Astrocyte (in vitro differentiated cells and primary cell): ENCODE results near the gene BUB1B. TPM values are rescaled to one million over a fixed set of nuclear protein-coding genes. Genes with fewer than 3 reads are reported as not detected.

ENCODE experiments used
- DNase-seq: peaks from one replicate; pipeline ENCODE4 v3.0.0-alpha.2; 2010; ENCODE audit warnings: low read depth
- FAIRE-seq: peaks from 2 replicates; lab custom pipeline; 2011; peaks lifted over from hg19 to GRCh38; lab: Jason Lieb, UNC
- H2AFZ ChIP-seq: 2 replicates; pipeline ENCODE4 v1.6.0; 2012; ENCODE audit warnings: low read depth, low read length, inconsistent platforms
- H3K27ac ChIP-seq: 2 replicates; pipeline ENCODE4 v1.5.1; 2011; ENCODE audit warnings: low read depth, low read length, inconsistent platforms
- H3K27me3 ChIP-seq: 2 replicates; pipeline ENCODE4 v1.6.0; 2011; ENCODE audit warnings: low read length, inconsistent platforms; ENCODE audit not compliant: insufficient read depth
- H3K36me3 ChIP-seq: 2 replicates; pipeline ENCODE4 v1.5.1; 2011; ENCODE audit warnings: low read length, inconsistent platforms; ENCODE audit not compliant: insufficient read depth
- H3K4me1 ChIP-seq: 2 replicates; pipeline ENCODE4 v1.5.1; 2011; ENCODE audit warnings: low read length, inconsistent platforms; ENCODE audit not compliant: insufficient read depth
- H3K4me2 ChIP-seq: 2 replicates; pipeline ENCODE4 v1.6.0; 2012; ENCODE audit warnings: low read length, inconsistent platforms
- H3K4me3 ChIP-seq: 2 replicates; pipeline ENCODE4 v1.5.1; 2011; ENCODE audit warnings: low read depth, mild to moderate bottlenecking, low read length, inconsistent platforms; ENCODE audit not compliant: insufficient read depth
- H3K79me2 ChIP-seq: 2 replicates; pipeline ENCODE4 v1.6.0; 2012; ENCODE audit warnings: mild to moderate bottlenecking, low read length, inconsistent platforms; ENCODE audit not compliant: insufficient read depth
- H3K9ac ChIP-seq: 2 replicates; pipeline ENCODE4 v1.6.0; 2012; ENCODE audit warnings: mild to moderate bottlenecking, low read length, inconsistent platforms
- H3K9me3 ChIP-seq: 2 replicates; pipeline ENCODE4 v1.5.1; 2012; ENCODE audit warnings: low read depth, mild to moderate bottlenecking, low read length, inconsistent platforms; ENCODE audit not compliant: insufficient read depth
- H4K20me1 ChIP-seq: 2 replicates; pipeline ENCODE4 v1.6.0; 2012; ENCODE audit warnings: low read length, inconsistent platforms; ENCODE audit not compliant: insufficient read depth
- H3K27ac Mint-ChIP-seq: one replicate; pipeline ENCODE4 v1.8.0; 2021; ENCODE audit warnings: mild to moderate bottlenecking, mixed read lengths; ENCODE audit not compliant: unreplicated experiment
- H3K27me3 Mint-ChIP-seq: one replicate; pipeline ENCODE4 v1.8.0; 2021; ENCODE audit warnings: low read depth, mixed read lengths; ENCODE audit not compliant: unreplicated experiment
- H3K36me3 Mint-ChIP-seq: one replicate; pipeline ENCODE4 v1.8.0; 2021; ENCODE audit warnings: low read depth, mixed read lengths; ENCODE audit not compliant: unreplicated experiment
- H3K4me1 Mint-ChIP-seq: one replicate; pipeline ENCODE4 v1.8.0; 2021; ENCODE audit warnings: low read depth, mixed read lengths; ENCODE audit not compliant: unreplicated experiment
- H3K4me3 Mint-ChIP-seq: one replicate; pipeline ENCODE4 v1.8.0; 2021; ENCODE audit warnings: mild to moderate bottlenecking, moderate library complexity, mixed read lengths; ENCODE audit not compliant: unreplicated experiment
- H3K9me3 Mint-ChIP-seq: one replicate; pipeline ENCODE4 v1.8.0; 2021; ENCODE audit warnings: mild to moderate bottlenecking, mixed read lengths; ENCODE audit not compliant: unreplicated experiment
- EZH2 ChIP-seq: IDR thresholded peaks from 2 replicates; pipeline ENCODE4 v1.6.1; 2012; ENCODE audit warnings: mild to moderate bottlenecking, low read length, inconsistent platforms; ENCODE audit not compliant: insufficient read depth
- total RNA-seq: library from RNA; stranded (reverse); gene quantifications from 2 replicates; pipeline ENCODE4 v1.2.1, GENCODE V29; 2021
- TF ChIP-seq, protein P1 (sequence below): IDR thresholded peaks from 2 replicates; pipeline ENCODE4 v1.5.1; 2011; ENCODE audit warnings: low read depth, mild to moderate bottlenecking, inconsistent platforms, low read length, moderate library complexity; ENCODE audit not compliant: insufficient read depth

The BUB1B gene
- total RNA-seq, 1 donor from 2014 or later: 5.2 TPM

DNA sequence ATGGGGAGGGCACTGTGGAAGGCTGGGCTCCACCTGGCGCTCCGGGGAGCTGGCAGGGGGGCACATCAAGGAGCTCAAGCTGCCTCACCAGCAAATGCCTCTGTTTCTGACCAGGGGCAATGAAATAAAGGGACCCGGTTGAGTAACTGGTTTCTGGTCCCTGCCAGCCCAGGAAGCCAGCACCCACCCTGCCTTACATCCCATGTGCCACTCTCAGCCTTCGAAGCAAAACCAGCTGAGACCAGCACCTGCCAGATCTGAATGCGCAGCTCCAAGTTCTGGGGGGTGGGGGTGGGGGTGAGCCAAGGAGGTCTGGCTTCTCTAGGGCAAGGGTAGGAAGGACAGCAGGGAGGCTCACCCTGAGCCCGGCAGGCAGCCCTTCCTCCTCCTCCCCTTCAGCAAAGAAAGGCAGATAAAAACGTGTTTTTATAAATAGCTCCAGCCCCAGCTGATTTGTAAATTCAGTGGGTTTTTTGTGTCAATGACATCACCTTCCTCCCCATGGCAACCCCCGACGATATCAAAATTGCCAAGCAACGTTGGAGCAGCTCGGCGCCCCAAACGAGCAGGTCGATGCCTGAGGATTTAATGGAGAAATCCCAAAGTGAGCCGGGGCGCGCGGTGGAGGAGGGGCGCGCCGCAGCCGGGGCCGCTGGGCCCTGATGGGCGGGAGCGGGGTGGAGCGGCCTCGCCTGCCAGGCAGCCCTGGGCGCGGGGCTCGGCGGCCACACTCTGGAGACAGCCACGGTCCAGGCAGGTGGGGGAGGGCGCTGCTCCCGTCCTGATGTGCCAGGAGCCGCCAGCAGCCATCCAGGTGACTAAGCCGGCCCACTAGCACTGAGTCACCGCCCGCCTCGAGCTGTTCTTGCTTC, 77.9 kb downstream of the BUB1B start, which contains the start of gene PAK6:
Gene PAK6, plus strand, starts transcription at position 532 of the 872 bp plus-strand sequence. CDS start 25,723 bp downstream, outside the sequence.
- Histone ChIP-seq H3K27me3 (peaks cover 3% of the 10 kb centered on the region), H3K36me3 (no peaks in the 10 kb centered on the region), H2AFZ (peak within 1 kb of the TSS; percentile 62), H3K9ac (peak within 1 kb of the TSS; percentile 70), H3K4me2 (peak within 1 kb of the TSS; percentile 90), H3K4me3 (peak within 1 kb of the TSS; percentile 52), H4K20me1 (peaks cover 5% of the 10 kb centered on the region), H3K9me3 (no peaks in the 10 kb centered on the region), H3K79me2 (no peaks in the 10 kb centered on the region), H3K4me1 (peaks cover 11% of the 10 kb centered on the region), H3K27ac (no peak within 1 kb of the TSS)
- TF ChIP-seq EZH2: no peak
- TF ChIP-seq, protein P1, sequence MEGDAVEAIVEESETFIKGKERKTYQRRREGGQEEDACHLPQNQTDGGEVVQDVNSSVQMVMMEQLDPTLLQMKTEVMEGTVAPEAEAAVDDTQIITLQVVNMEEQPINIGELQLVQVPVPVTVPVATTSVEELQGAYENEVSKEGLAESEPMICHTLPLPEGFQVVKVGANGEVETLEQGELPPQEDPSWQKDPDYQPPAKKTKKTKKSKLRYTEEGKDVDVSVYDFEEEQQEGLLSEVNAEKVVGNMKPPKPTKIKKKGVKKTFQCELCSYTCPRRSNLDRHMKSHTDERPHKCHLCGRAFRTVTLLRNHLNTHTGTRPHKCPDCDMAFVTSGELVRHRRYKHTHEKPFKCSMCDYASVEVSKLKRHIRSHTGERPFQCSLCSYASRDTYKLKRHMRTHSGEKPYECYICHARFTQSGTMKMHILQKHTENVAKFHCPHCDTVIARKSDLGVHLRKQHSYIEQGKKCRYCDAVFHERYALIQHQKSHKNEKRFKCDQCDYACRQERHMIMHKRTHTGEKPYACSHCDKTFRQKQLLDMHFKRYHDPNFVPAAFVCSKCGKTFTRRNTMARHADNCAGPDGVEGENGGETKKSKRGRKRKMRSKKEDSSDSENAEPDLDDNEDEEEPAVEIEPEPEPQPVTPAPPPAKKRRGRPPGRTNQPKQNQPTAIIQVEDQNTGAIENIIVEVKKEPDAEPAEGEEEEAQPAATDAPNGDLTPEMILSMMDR: no peak
- H3K27me3 Mint-ChIP-seq: peaks cover 24% of the 10 kb centered on the region
- H3K4me3 Mint-ChIP-seq: peak within 1 kb of the TSS; percentile 75
- peaks cover 25% of the 10 kb centered on the region for H3K4me1 Mint-ChIP-seq
- H3K9me3 Mint-ChIP-seq: peaks cover 2% of the 10 kb centered on the region
- peak; percentile 30 for DNase-seq
- FAIRE-seq: no peak
- H3K27ac Mint-ChIP-seq: peak within 1 kb of the TSS; percentile 58
- no peaks in the 10 kb centered on the region for H3K36me3 Mint-ChIP-seq

DNA sequence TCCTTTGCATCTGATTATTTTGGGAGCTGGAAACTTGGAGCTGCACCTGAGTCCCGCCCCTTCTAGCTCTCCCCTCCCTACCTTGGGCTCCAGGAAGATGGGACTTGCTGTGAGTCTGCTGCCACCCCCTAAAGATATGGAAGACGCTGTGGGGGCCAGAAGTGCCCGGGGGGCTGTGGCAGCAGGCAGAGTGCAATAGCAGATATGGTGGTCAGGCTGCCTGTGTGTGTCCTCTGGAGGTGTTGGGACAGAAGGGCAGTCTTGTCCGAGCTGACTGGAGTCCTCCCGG, 78.5 kb downstream of the BUB1B start:
- Histone ChIP-seq H3K9ac (peak overlapping the region; percentile 70), H3K36me3 (no peaks in the 10 kb centered on the region), H3K9me3 (no peaks in the 10 kb centered on the region), H3K27ac (no peak overlapping the region), H3K27me3 (peaks cover 3% of the 10 kb centered on the region), H3K4me2 (peak overlapping the region; percentile 90), H3K79me2 (no peaks in the 10 kb centered on the region), H2AFZ (peak overlapping the region; percentile 62), H4K20me1 (peaks cover 5% of the 10 kb centered on the region), H3K4me3 (peak overlapping the region; percentile 52), H3K4me1 (peaks cover 11% of the 10 kb centered on the region)
- no peak for DNase-seq
- TF ChIP-seq EZH2: no peak
- TF ChIP-seq, protein P1: no peak
- peaks cover 24% of the 10 kb centered on the region for H3K27me3 Mint-ChIP-seq
- H3K36me3 Mint-ChIP-seq: no peaks in the 10 kb centered on the region
- H3K4me1 Mint-ChIP-seq: peaks cover 22% of the 10 kb centered on the region
- H3K4me3 Mint-ChIP-seq: peak overlapping the region; percentile 75
- peaks cover 2% of the 10 kb centered on the region for H3K9me3 Mint-ChIP-seq
- peak overlapping the region; percentile 26 for H3K27ac Mint-ChIP-seq
- no peak for FAIRE-seq
